Melanocyte of skin (primary cell): ENCODE measurements around the gene TGIF2LY. TPM values are rescaled to one million over a fixed set of nuclear protein-coding genes. Genes with fewer than 3 reads are reported as not detected.

Experiments used
- small RNA-seq, 2 donors: library from RNA; depleted of rRNA; stranded (forward); fragments of <200 nt; gene quantifications; one replicate each; pipeline ENCODE3, GENCODE V24; 2012
- total RNA-seq, 2 donors: library from RNA; depleted of rRNA; stranded (reverse); fragments of >200 nt; gene quantifications; 2 replicates each; pipeline ENCODE4 v1.2.3, GENCODE V29; 2012

TGIF2LY gene
- not detected for total RNA-seq

GRCh38 chrY:3578767-3579166, at the start of gene TGIF2LY:
TGIF2LY (plus strand) TSS chrY:3579067; CDS start chrY:3579245, 178 bp downstream.

Small RNA genes lying within 50 kb of the gene (small RNA-seq; reads per million reads assigned to genes)
- gene PRRC2CP1 = 0 reads per million in 2 donors
